Fibroblast of pulmonary artery (primary cell): ENCODE results near the gene LRP1B.

Experiments used
- DNase-seq: peaks from one replicate; pipeline ENCODE4 v3.0.0-alpha.2; 2010; ENCODE audit warnings: low read depth
- H3K4me3 ChIP-seq: replicated peaks from 2 replicates; pipeline ENCODE4 v1.5.1; 2011; ENCODE audit warnings: low read depth, mild to moderate bottlenecking, control low read depth, low read length, moderate library complexity
- TF ChIP-seq, protein P1 (sequence below): IDR thresholded peaks from 2 replicates; pipeline ENCODE4 v1.5.1; 2011; ENCODE audit warnings: mild to moderate bottlenecking, control low read depth, low read length, inconsistent platforms; ENCODE audit errors: missing control alignments

The LRP1B gene

DNA sequence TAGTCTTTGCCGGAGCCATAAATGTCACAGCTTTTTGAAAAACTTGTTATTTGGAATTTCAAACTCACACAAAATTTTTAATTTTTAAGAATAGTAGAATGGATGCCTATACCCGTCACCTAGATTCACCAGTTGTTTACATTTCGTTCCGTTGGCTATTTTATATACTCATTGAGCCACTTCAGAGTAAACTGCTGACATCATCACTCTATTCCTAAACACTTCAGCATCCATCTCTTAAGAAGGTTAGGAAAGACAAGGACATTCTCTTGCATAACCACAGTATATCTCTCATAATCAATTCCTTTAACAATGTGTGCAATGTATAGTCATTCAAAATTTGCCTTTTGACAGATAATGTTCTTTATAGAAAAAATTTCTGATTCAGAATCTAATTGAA, 1065.8 kb downstream of the LRP1B start:
- no peak for DNase-seq
- H3K4me3 ChIP-seq, result no peak overlapping the region
- TF ChIP-seq, protein P1, sequence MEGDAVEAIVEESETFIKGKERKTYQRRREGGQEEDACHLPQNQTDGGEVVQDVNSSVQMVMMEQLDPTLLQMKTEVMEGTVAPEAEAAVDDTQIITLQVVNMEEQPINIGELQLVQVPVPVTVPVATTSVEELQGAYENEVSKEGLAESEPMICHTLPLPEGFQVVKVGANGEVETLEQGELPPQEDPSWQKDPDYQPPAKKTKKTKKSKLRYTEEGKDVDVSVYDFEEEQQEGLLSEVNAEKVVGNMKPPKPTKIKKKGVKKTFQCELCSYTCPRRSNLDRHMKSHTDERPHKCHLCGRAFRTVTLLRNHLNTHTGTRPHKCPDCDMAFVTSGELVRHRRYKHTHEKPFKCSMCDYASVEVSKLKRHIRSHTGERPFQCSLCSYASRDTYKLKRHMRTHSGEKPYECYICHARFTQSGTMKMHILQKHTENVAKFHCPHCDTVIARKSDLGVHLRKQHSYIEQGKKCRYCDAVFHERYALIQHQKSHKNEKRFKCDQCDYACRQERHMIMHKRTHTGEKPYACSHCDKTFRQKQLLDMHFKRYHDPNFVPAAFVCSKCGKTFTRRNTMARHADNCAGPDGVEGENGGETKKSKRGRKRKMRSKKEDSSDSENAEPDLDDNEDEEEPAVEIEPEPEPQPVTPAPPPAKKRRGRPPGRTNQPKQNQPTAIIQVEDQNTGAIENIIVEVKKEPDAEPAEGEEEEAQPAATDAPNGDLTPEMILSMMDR, result no peak

DNA sequence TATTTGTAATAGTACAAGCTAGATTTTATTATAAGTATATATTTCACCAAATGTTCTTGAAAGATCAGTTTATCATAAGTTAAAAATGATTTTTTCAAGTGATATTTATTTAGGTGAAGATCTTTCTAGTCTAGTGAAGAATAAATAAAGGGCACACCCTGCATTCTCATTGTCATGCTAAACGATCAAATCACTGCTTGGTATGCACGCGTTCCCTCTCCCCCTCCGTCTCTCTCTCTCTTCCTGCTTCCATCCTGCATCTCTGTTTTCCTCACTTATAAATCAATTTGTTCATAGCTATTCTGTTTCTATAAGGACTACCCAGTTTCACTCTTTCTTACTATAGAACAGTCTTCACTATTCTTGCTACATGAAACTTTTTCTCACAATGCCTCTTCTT, 1067.4 kb downstream of the LRP1B start:
- TF ChIP-seq, protein P1, result no peak
- no peak for DNase-seq
- no peak overlapping the region for H3K4me3 ChIP-seq

DNA sequence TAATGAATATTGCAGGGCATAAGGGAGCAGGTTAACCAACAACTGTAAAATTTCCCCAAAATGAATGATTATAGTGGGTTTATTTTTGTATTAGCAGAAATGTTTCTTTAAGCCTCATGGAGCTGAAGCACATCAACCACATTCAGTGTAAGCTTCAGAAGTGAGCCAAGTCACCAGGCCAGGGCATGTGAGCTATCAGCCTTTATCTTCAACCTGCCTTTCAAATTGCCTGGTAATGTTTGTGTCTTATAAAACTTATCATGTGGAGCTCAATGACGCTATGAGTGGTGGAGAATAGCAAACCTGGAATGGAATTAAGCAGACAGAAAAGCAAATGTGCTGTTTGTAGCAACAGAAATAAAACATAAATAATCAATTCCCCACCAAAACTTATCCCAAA, 1068.4 kb downstream of the LRP1B start:
- no peak for DNase-seq
- H3K4me3 ChIP-seq, result no peak overlapping the region
- TF ChIP-seq, protein P1, result no peak

DNA sequence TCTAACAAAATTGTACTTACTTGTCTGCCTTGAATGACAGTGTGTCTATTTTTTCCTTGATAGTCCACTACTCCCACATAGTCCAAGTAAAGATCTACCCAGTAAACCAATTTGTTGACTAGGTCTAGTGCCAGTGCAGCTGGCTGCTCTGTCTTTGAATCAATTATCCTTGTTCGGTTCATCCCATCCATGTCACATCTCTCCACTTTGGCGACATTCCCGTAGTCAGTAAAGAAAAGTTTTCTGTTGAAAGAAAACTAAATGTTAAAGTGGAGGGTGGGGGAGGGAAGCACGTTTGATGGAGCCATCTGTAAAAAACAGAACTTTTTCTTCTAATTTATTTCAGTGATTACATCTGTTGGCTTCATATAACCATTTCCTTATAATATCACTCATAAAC, 1068.8 kb downstream of the LRP1B start:
- H3K4me3 ChIP-seq, result no peak overlapping the region
- TF ChIP-seq, protein P1, result no peak
- no peak for DNase-seq

DNA sequence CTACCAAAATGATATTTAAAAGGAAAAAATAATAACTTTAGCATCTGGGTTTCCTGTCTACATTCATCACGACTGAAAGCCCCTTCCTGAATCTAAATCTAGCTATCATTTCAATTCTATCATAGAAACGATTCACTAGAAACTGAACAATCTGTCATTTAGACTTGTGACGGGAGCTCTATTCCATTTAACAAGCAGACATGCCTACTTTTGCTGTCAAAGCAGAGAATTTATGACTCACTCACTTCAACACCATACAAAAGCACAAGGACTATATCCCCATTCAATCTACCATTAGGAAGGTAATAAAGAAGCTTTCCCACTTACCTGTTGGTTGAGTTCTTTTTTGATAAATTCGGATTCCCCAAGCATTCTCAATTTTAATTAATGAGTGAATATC, 1072.3 kb downstream of the LRP1B start:
- no peak overlapping the region for H3K4me3 ChIP-seq
- DNase-seq, result no peak
- TF ChIP-seq, protein P1, result no peak

DNA sequence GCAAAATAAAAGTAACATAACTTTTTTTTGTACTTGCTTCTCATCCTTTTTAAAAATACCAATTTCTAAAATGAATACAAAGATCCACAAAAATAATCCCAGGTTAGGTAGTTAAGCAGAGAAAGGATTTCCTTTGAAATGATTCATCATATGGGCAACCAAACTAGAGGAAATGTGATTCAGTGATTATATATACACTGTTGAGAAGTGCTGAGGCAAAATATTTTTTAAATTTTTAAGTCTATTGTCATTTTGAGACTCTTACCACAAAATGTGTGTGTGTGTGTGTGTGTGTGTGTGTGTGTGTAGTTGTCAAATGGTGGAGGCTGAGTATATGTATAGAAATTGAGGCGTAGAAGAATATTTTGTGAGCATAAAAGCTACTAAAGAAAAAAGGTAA, 1075.3 kb downstream of the LRP1B start:
- TF ChIP-seq, protein P1, result no peak
- no peak overlapping the region for H3K4me3 ChIP-seq
- DNase-seq, result peak; percentile 68

DNA sequence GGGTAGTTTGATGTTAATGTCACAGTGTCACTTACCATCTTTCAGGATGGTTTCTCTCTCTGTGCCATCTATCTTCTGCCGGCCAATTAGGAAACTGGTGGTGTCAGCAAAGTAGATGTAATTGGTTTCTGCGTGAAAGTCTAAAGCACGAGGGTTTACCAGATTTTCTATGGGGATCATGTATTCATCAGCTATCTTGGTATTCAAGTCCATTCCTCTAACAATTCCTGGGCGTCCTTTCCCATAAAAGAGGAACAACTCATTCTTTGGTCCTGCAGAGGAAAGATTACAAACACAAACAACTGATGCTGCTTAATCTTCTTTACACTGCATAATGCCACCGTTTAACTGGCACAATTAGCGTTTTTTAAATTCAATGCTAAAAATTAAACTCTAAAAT, 1081.9 kb downstream of the LRP1B start:
- TF ChIP-seq, protein P1, result no peak
- no peak for DNase-seq

More for the DNA sequence above, 1081.9 kb downstream of the LRP1B start:
- no peak overlapping the region for H3K4me3 ChIP-seq
